Heart right ventricle (tissue), 16 donors: Measurements from ENCODE around the gene ESPNL. TPM values are rescaled to one million over a fixed set of nuclear protein-coding genes. Genes with fewer than 3 reads are reported as not detected.

ENCODE experiments used
- ATAC-seq, 8 donors: fragments of 200-7000 bp; cut with Tn5 transposase; one replicate each; pipeline ENCODE4 v1.9.1; 2020; ENCODE audit warnings: mild to moderate bottlenecking in 8 of 8, moderate library complexity in 8 of 8, moderate number of reproducible peaks in 1 of 8
- DNase-seq, 2 donors: peaks; one replicate each; pipeline ENCODE4 v3.0.0-alpha.2; 2020
- H3K27ac ChIP-seq, 10 donors: fragments of 200-600 bp; sonication (generic) in 2 of 10; one replicate each; pipeline versions ENCODE4 v1.5.0 to v1.8.0; 2020 to 2022; ENCODE audit warnings: mild to moderate bottlenecking in 3 of 10
- H3K27me3 ChIP-seq, 7 donors: fragments of 200-600 bp; one replicate each; pipeline ENCODE4 v1.8.0; 2021 to 2022; ENCODE audit warnings: mild to moderate bottlenecking in 2 of 7
- H3K36me3 ChIP-seq, 9 donors: fragments of 200-600 bp; sonication (generic) in 1 of 9; one replicate each; pipeline versions ENCODE4 v1.5.0 to v1.8.0; 2020 to 2022; ENCODE audit warnings: mild to moderate bottlenecking in 2 of 9
- H3K4me1 ChIP-seq, 9 donors: fragments of 200-600 bp; sonication (generic) in 1 of 9; one replicate each; pipeline versions ENCODE4 v1.5.0 to v1.8.0; 2020 to 2022; ENCODE audit warnings: mild to moderate bottlenecking in 4 of 9
- H3K4me3 ChIP-seq, 10 donors: fragments of 200-600 bp; sonication (generic) in 2 of 10; one replicate each; pipeline versions ENCODE4 v1.5.0 to v1.8.0; 2020 to 2022; ENCODE audit warnings: mild to moderate bottlenecking in 7 of 10, moderate library complexity in 2 of 10
- H3K9me3 ChIP-seq, 11 donors: fragments of 200-600 bp in 10 of 11; sonication (generic) in 2 of 11; one replicate each; pipeline versions ENCODE4 v1.5.0 to v1.8.0; 2013 to 2022; ENCODE audit warnings: mild to moderate bottlenecking in 2 of 11, control low read depth in 1 of 11, moderate library complexity in 1 of 11
- WGBS, 2 donors: extraction: QIAGEN DNeasy Blood & Tissue Kit; methylation state at CpG; one replicate each; pipeline ENCODE4 v1.1.7; 2013; ENCODE audit warnings: inconsistent platforms in 1 of 2; 5-methylcytosine and 5-hydroxymethylcytosine counted together
- intact Hi-C, 10 donors: fragments of 100-400 bp; cut with DNase I; formaldehyde crosslinking; loops; one replicate each; pipeline versions ENCODE4 v1.11.1 to v1.14.2; 2022
- polyA plus RNA-seq, 2 donors: library from polyadenylated mRNA; stranded (reverse); fragments of 200-250 nt; gene quantifications; one replicate each; pipeline ENCODE4 v1.2.3, GENCODE V29; 2013
- total RNA-seq, 10 donors: library from RNA; stranded (reverse); fragmentation: NEBNext Ultra II Directional in 3 of 10; extraction: Animal tissue kit (Norgen Biotek cat#: 25700) in 3 of 10; gene quantifications; one replicate each; pipeline versions ENCODE4 v1.2.1 to v1.2.4, GENCODE V29; 2021 to 2023
- TF ChIP-seq, protein P1 (sequence below), 9 donors: fragments of 200-600 bp; sonication (generic) in 2 of 9; IDR thresholded peaks; one replicate each; pipeline versions ENCODE4 v1.5.0 to v1.8.0; 2021 to 2022; ENCODE audit warnings: antibody characterized with exemption in 9 of 9, mild to moderate bottlenecking in 5 of 9, moderate library complexity in 1 of 9
- donor health status: Arrhythmogenic right ventricular cardiomyopathy.
- donor health status: ischemic (EF 13 %, LVEDD 7.1; RV severe dilation, severe dysfunction).
- donor health status: healthy with polysubstance abuse.
- donor health status: DM: no; HTN: yes; CAD: no.
- donor health status: DM: no; HTN: no; CAD: no.
- donor health status: ischemic (EF 25% LVEDD 6.9; RV normal size, moderate dysfunction).
- donor health status: ischemic (EF 25% LVEDD 5.7; RV mildly dilated, moderate dysfunction).
- donor health status: healthy.
- donor health status: DM: yes; HTN: yes; CAD: no.
- donor health status: Ischemic cardiomyopathy.
- donor health status: ischemic (EF 35%, LVEDD 5.7; RV mildly dilated, moderate dysfunction).
- donor health status: nonischemic (EF 11% LVEDD 7.7; RV severe dilation, severe dysfunction).
- donor health status: DM: yes; HTN: yes; CAD: no.
- donor health status: PGD.
- donor health status: ischemic (EF 29% LVEDD 5.4; RV normal size, mild dysfunction).
- donor health status: nonischemic (EF 23%, LVEDD 6.1; RV moderate dilation, normal function).

The ESPNL gene
- total and polyA plus RNA-seq, 12 donors: 0.01 to 1.7 (median 0.33) TPM; not detected in 2

DNA sequence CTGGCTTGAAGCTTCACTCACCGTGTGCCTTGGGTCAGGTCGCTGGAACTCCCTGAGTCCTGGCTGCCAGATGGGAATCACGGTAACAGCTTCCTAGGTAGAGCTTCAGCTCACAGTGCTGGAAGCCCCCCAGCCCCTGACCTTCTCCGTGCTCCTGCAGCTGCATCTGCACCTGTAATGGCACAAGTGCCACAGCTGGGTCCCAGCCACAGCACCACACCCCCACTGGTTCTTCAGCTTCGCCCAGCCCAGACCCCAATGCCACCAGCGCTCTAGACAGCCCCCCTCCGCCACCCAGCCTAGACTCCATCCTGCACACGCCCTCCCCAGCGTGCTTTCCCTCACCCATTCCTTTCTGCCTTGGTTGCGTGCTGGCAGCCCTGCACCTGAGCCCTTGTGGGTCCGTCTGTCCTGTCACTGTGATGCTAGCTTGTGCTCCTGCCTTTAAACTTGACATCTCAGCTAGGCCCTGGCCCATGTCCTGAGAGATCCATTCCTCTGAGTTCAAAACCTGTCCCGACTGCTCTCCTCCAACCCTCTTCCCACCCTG is 7.6 kb upstream of the ESPNL start:
- DNase-seq: no peak

DNA sequence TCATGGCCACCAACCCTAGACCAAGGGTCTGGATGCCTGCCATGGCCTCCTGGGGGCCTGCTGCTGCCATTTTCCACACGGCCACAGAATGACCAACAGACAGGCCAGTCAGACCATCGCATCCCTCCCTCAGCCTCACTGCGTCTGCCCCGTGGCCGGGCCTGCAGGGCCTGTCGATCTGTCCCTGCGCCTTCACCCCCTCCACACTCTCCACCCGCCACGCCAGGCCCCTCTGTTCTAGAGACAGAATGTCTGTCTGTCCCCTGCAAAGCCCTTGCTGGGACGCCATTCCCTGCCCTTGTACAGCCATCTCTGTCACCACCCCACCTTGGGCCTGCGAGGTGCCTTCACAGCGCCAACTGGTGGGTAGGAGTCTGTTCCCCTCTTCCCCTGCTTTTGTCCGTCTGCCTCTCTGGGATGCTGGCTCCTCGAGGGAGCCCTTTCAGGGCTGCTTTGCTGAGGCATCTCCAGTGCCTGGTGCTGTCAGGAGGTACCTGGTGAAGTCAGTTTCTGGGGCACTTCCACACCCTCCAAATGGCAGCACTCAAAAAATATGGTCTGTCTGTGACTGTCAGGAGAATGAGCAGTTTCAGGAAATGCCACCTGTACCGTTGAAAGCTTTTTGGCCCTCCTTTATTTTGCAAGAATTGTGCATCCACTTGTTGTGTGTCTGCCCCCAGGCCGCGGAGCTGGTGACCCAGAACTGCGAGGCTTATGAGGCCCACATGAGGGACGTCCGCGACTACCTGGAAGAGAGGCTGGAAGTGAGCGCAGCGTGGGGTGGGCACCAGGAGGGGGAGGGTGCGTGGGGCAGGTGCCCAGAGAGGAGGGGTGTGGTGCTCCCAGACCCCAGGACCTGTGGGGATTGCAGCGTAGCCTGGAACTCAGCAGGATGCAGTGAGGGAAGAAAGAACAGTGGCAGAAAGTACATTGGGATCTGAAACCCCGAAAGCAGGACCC is 6.7 kb upstream of the ESPNL start:
- Histone ChIP-seq H3K9me3 (no peaks in the 10 kb centered on the region), H3K27me3 (no peaks in the 10 kb centered on the region), H3K4me1 (no peaks in the 10 kb centered on the region), H3K4me3 (no peak overlapping the region), H3K27ac (no peak overlapping the region), H3K36me3 (peaks cover 0 to 4% (median 0%) of the 10 kb centered on the region in 9 donors)
- TF ChIP-seq, protein P1, sequence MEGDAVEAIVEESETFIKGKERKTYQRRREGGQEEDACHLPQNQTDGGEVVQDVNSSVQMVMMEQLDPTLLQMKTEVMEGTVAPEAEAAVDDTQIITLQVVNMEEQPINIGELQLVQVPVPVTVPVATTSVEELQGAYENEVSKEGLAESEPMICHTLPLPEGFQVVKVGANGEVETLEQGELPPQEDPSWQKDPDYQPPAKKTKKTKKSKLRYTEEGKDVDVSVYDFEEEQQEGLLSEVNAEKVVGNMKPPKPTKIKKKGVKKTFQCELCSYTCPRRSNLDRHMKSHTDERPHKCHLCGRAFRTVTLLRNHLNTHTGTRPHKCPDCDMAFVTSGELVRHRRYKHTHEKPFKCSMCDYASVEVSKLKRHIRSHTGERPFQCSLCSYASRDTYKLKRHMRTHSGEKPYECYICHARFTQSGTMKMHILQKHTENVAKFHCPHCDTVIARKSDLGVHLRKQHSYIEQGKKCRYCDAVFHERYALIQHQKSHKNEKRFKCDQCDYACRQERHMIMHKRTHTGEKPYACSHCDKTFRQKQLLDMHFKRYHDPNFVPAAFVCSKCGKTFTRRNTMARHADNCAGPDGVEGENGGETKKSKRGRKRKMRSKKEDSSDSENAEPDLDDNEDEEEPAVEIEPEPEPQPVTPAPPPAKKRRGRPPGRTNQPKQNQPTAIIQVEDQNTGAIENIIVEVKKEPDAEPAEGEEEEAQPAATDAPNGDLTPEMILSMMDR (IDR thresholded peaks at IDR 0.05): no peak
- ATAC-seq (peak in 1 of 8 donors; percentile 27), DNase-seq (no peak)
- 89 to 91% methylated on average over 26 of the region's 26 CpGs for WGBS, 2 donors
- intact Hi-C loops: no loop called here

More for the DNA sequence above, 7.6 kb upstream of the ESPNL start:
- no peak overlapping the region for H3K27ac ChIP-seq
- no peak overlapping the region for H3K4me3 ChIP-seq
- H3K36me3 ChIP-seq: peaks cover 0 to 4% (median 0%) of the 10 kb centered on the region in 9 donors
- 96% methylated on average over 12 of the region's 12 CpGs for WGBS, 2 donors
- H3K4me1 ChIP-seq: peaks cover 0 to 2% (median 0%) of the 10 kb centered on the region in 9 donors
- H3K9me3 ChIP-seq: no peaks in the 10 kb centered on the region
- no peaks in the 10 kb centered on the region for H3K27me3 ChIP-seq
- intact Hi-C loops: no loop called here
- peak in 1 of 8 donors; percentile 19 for ATAC-seq
- TF ChIP-seq, protein P1 (IDR thresholded peaks at IDR 0.05): no peak

- ATAC-seq (no peak), DNase-seq (no peak)
- TF ChIP-seq, protein P1 (IDR thresholded peaks at IDR 0.05): no peak
- WGBS, 2 donors: 94 to 95% methylated on average over 17 of the region's 17 CpGs
- no peak overlapping the region for H3K4me3 ChIP-seq
- peaks cover 0 to 10% (median 0%) of the 10 kb centered on the region in 9 donors for H3K4me1 ChIP-seq
- H3K27ac ChIP-seq: no peak overlapping the region
- intact Hi-C loops: no loop called here
- H3K27me3 ChIP-seq: no peaks in the 10 kb centered on the region
- H3K9me3 ChIP-seq: no peaks in the 10 kb centered on the region
- no peaks in the 10 kb centered on the region for H3K36me3 ChIP-seq
Measured at GRCh38 chr2:238094438-238095022, 5.6 kb upstream of the ESPNL start.

- TF ChIP-seq, protein P1 (IDR thresholded peaks at IDR 0.05): no peak
- Histone ChIP-seq H3K27me3 (no peaks in the 10 kb centered on the region), H3K36me3 (no peaks in the 10 kb centered on the region), H3K27ac (no peak overlapping the region), H3K9me3 (no peaks in the 10 kb centered on the region), H3K4me3 (no peak overlapping the region), H3K4me1 (peaks cover 0 to 13% (median 0%) of the 10 kb centered on the region in 9 donors)
- intact Hi-C loops: no loop called here
- 85 to 86% methylated on average over 7 of the region's 7 CpGs for WGBS, 2 donors
- DNase-seq: no peak
- ATAC-seq: no peak
Measured at GRCh38 chr2:238095143-238095542, 5.0 kb upstream of the ESPNL start.
